ENCODE data around the gene FAR2.

DNA sequence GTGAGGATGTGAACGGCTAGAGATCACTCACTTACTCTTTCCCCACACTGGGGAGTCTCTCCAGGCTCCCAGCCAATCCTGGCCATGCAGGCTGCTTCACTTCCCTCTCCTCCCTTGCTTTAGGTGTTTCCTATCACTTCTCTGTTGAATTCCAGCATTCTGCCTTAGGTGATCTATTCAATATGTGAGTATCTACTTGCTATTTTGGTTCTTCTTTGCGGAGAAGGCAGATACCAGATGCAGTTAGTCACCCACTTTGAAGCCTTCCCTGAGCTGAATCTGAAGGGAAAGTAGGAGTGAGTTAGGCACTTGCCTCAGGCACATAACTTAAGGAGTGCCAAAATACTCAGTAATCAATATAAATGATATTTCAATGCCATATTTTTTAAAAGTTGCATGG lies 36.0 kb upstream of the FAR2 start:
- no peak for TF ChIP-seq POLR2AphosphoS5 (IDR thresholded peaks at IDR 0.05)
- TF ChIP-seq, protein P1, sequence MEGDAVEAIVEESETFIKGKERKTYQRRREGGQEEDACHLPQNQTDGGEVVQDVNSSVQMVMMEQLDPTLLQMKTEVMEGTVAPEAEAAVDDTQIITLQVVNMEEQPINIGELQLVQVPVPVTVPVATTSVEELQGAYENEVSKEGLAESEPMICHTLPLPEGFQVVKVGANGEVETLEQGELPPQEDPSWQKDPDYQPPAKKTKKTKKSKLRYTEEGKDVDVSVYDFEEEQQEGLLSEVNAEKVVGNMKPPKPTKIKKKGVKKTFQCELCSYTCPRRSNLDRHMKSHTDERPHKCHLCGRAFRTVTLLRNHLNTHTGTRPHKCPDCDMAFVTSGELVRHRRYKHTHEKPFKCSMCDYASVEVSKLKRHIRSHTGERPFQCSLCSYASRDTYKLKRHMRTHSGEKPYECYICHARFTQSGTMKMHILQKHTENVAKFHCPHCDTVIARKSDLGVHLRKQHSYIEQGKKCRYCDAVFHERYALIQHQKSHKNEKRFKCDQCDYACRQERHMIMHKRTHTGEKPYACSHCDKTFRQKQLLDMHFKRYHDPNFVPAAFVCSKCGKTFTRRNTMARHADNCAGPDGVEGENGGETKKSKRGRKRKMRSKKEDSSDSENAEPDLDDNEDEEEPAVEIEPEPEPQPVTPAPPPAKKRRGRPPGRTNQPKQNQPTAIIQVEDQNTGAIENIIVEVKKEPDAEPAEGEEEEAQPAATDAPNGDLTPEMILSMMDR (IDR thresholded peaks at IDR 0.05) = no peak
- no peak for TF ChIP-seq POLR2A (IDR thresholded peaks at IDR 0.05)
